H1 (cell line): ENCODE measurements around the gene PPA2. TPM values are rescaled to one million over a fixed set of nuclear protein-coding genes. Genes with fewer than 3 reads are reported as not detected.

Experiments
- CTCF ChIA-PET: fragments of 300-600 bp; sonication (Branson Sonifier 250); formaldehyde crosslinking; loops from one replicate; lab custom pipeline; 2021; ENCODE audit not compliant: partially characterized antibody; lab: Charles Lee
- POLR2A ChIA-PET: fragments of 300-600 bp; sonication (Branson Sonifier 250); formaldehyde crosslinking; loops from one replicate; lab custom pipeline; 2021; ENCODE audit warnings: inconsistent platforms; ENCODE audit not compliant: partially characterized antibody; lab: Charles Lee
- DNase-seq, 2 experiments: peaks; one replicate each; pipeline versions ENCODE4 v3.0.0 to v3.0.0-alpha.2; 2010 to 2022; ENCODE audit warnings: low spot score in 2 of 2, low read depth in 1 of 2, mixed read lengths in 1 of 2
- FAIRE-seq: peaks from 2 replicates; lab custom pipeline; 2011; peaks lifted over from hg19 to GRCh38; lab: Jason Lieb, UNC
- H2AFZ ChIP-seq: 2 replicates; pipeline ENCODE4 v1.8.1; 2012; ENCODE audit warnings: low read length, inconsistent platforms
- H2AK5ac ChIP-seq: 2 replicates; pipeline ENCODE4 v1.6.1; 2013; ENCODE audit warnings: low read depth, low read length
- H2BK120ac ChIP-seq: replicated peaks from 2 replicates; pipeline ENCODE3; 2013; ENCODE audit warnings: low read depth, low read length, inconsistent platforms
- H2BK12ac ChIP-seq: 2 replicates; pipeline ENCODE4 v1.6.1; 2013; ENCODE audit warnings: low read depth, low read length
- H2BK15ac ChIP-seq: 2 replicates; pipeline ENCODE4 v1.6.1; 2013; ENCODE audit warnings: low read length
- H2BK20ac ChIP-seq: 2 replicates; pipeline ENCODE4 v1.6.1; 2013; ENCODE audit warnings: low read length
- H2BK5ac ChIP-seq: 2 replicates; pipeline ENCODE4 v1.6.1; 2013; ENCODE audit warnings: low read depth, low read length
- H3K14ac ChIP-seq: 2 replicates; pipeline ENCODE4 v1.6.1; 2013; ENCODE audit warnings: inconsistent platforms; ENCODE audit not compliant: insufficient read length
- H3K18ac ChIP-seq: 2 replicates; pipeline ENCODE4 v1.6.1; 2013; ENCODE audit warnings: low read length; ENCODE audit errors: extremely low read depth
- H3K23ac ChIP-seq: 2 replicates; pipeline ENCODE4 v1.6.1; 2013; ENCODE audit warnings: inconsistent platforms; ENCODE audit not compliant: insufficient read length
- H3K23me2 ChIP-seq: 2 replicates; pipeline ENCODE4 v1.6.1; 2013; ENCODE audit warnings: low read depth, low read length
- H3K27ac ChIP-seq: 2 replicates; pipeline ENCODE4 v1.6.1; 2011; ENCODE audit warnings: low read depth, low read length, inconsistent platforms
- H3K27me3 ChIP-seq, 4 experiments: replicated peaks in 1 of 4; 1 replicate in 1 of 4; 2 replicates in 3 of 4; pipeline versions ENCODE4 v1.6.1 to v1.8.1; 2011 to 2013; ENCODE audit warnings: low read length in 3 of 4, mild to moderate bottlenecking in 3 of 4, inconsistent platforms in 2 of 4, mixed read lengths in 2 of 4, moderate library complexity in 1 of 4; ENCODE audit not compliant: control insufficient read depth in 3 of 4, insufficient read depth in 3 of 4; ENCODE audit errors: extremely low read depth in 1 of 4
- H3K36me3 ChIP-seq, 4 experiments: 2 replicates each; pipeline versions ENCODE4 v1.6.1 to v1.8.1; 2011 to 2013; ENCODE audit warnings: mild to moderate bottlenecking in 4 of 4, low read length in 3 of 4, moderate library complexity in 2 of 4, control low read depth in 1 of 4, inconsistent platforms in 1 of 4; ENCODE audit not compliant: insufficient read depth in 4 of 4, control insufficient read depth in 2 of 4
- H3K4ac ChIP-seq: replicated peaks from 2 replicates; pipeline ENCODE3; 2013; ENCODE audit warnings: low read length, low read depth, mixed read lengths, inconsistent platforms; ENCODE audit not compliant: insufficient read length
- H3K4me1 ChIP-seq, 4 experiments: replicated peaks in 1 of 4; 1 replicate in 1 of 4; 2 replicates in 3 of 4; pipeline versions ENCODE4 v1.6.1 to v1.8.1; 2011 to 2013; ENCODE audit warnings: low read length in 3 of 4, inconsistent platforms in 2 of 4, mixed read lengths in 1 of 4; ENCODE audit not compliant: insufficient read depth in 4 of 4, control insufficient read depth in 3 of 4
- H3K4me2 ChIP-seq, 2 experiments: 2 replicates each; pipeline versions ENCODE4 v1.6.1 to v1.8.1; 2011 to 2013; ENCODE audit warnings: low read depth in 2 of 2, low read length in 2 of 2, control low read depth in 1 of 2, inconsistent platforms in 1 of 2, mild to moderate bottlenecking in 1 of 2; ENCODE audit not compliant: insufficient read depth in 1 of 2
- H3K4me3 ChIP-seq, 4 experiments: fragments of 200-600, 300-600 bp in 1 of 4; sonication (generic), shearing (Covaris generic), sonication (Bioruptor Twin) in 1 of 4; 2 replicates each; pipeline versions ENCODE4 v1.5.1 to v1.8.1; 2011 to 2016; ENCODE audit warnings: low read length in 4 of 4, low read depth in 3 of 4, control low read depth in 2 of 4, inconsistent platforms in 2 of 4, mild to moderate bottlenecking in 2 of 4, mixed read lengths in 1 of 4, moderate library complexity in 1 of 4; ENCODE audit not compliant: insufficient read depth in 2 of 4; ENCODE audit errors: extremely low read depth in 1 of 4
- H3K56ac ChIP-seq: replicated peaks from 2 replicates; pipeline ENCODE3; 2013; ENCODE audit warnings: low read depth, mild to moderate bottlenecking, mixed read lengths, low read length, inconsistent platforms; ENCODE audit not compliant: insufficient read length
- H3K79me1 ChIP-seq: 2 replicates; pipeline ENCODE4 v1.6.1; 2013; ENCODE audit warnings: low read depth, low read length, control low read depth
- H3K79me2 ChIP-seq, 2 experiments: 2 replicates each; pipeline versions ENCODE4 v1.6.1 to v1.8.1; 2012 to 2013; ENCODE audit warnings: low read length in 2 of 2, mild to moderate bottlenecking in 2 of 2, inconsistent platforms in 1 of 2; ENCODE audit not compliant: insufficient read depth in 2 of 2, control insufficient read depth in 1 of 2
- H3K9ac ChIP-seq, 4 experiments: replicated peaks in 1 of 4; 1 replicate in 1 of 4; 2 replicates in 3 of 4; pipeline versions ENCODE4 v1.6.1 to v1.8.1; 2011 to 2013; ENCODE audit warnings: low read depth in 3 of 4, low read length in 3 of 4, control low read depth in 2 of 4, mild to moderate bottlenecking in 2 of 4, moderate library complexity in 2 of 4, inconsistent platforms in 1 of 4; ENCODE audit errors: extremely low read depth in 1 of 4
- H3K9me3 ChIP-seq, 2 experiments: 2 replicates each; pipeline versions ENCODE4 v1.6.1 to v1.8.1; 2012 to 2013; ENCODE audit warnings: mild to moderate bottlenecking in 2 of 2, moderate library complexity in 2 of 2, control low read depth in 1 of 2, inconsistent platforms in 1 of 2, low read depth in 1 of 2, low read length in 1 of 2, mixed read lengths in 1 of 2; ENCODE audit not compliant: insufficient read depth in 2 of 2
- H4K20me1 ChIP-seq, 2 experiments: replicated peaks in 1 of 2; 2 replicates each; pipeline versions ENCODE3 to v1.8.1; 2011 to 2013; ENCODE audit warnings: inconsistent platforms in 2 of 2, low read length in 2 of 2, mild to moderate bottlenecking in 1 of 2; ENCODE audit not compliant: insufficient read depth in 2 of 2, control insufficient read depth in 1 of 2
- H4K5ac ChIP-seq: 2 replicates; pipeline ENCODE4 v1.6.1; 2013; ENCODE audit warnings: low read length, low read depth, mixed read lengths, inconsistent platforms; ENCODE audit not compliant: insufficient read length
- H4K8ac ChIP-seq: 2 replicates; pipeline ENCODE4 v1.8.0; 2013; ENCODE audit warnings: mild to moderate bottlenecking, moderate library complexity, low read length, inconsistent platforms; ENCODE audit not compliant: insufficient read depth; ENCODE audit errors: extremely low read depth
- H4K91ac ChIP-seq: replicated peaks from 2 replicates; pipeline ENCODE3; 2013; ENCODE audit warnings: low read length, mixed read lengths, inconsistent platforms; ENCODE audit not compliant: insufficient read length
- CBX5 ChIP-seq: fragments of 300-800, 300-1000 bp; sonication (generic); IDR thresholded peaks from 2 replicates; pipeline ENCODE4 v1.7.1; 2016; ENCODE audit warnings: antibody characterized with exemption, low read length, low read depth
- CBX8 ChIP-seq: fragments of 300-800, 300-1000 bp; sonication (generic); IDR thresholded peaks from 2 replicates; pipeline ENCODE4 v1.7.1; 2016; ENCODE audit warnings: low read depth, low read length, borderline replicate concordance
- CHD1 ChIP-seq: IDR thresholded peaks from 2 replicates; pipeline ENCODE4 v1.6.1; 2012; ENCODE audit warnings: low read depth, low read length, improper control_type of control experiment
- CHD2 ChIP-seq: IDR thresholded peaks from 2 replicates; pipeline ENCODE4 v1.6.1; 2012; ENCODE audit warnings: low read length, improper control_type of control experiment
- E2F6 ChIP-seq: IDR thresholded peaks from 2 replicates; pipeline ENCODE4 v1.6.1; 2012; ENCODE audit warnings: inconsistent platforms
- EZH2 ChIP-seq: fragments of 200-600 bp; sonication (generic); IDR thresholded peaks from 2 replicates; pipeline ENCODE4 v1.7.1; 2012; ENCODE audit warnings: low read depth, mild to moderate bottlenecking, moderate library complexity, low read length, inconsistent platforms; ENCODE audit not compliant: severe bottlenecking
- FOSL1 ChIP-seq: IDR thresholded peaks from 2 replicates; pipeline ENCODE4 v1.6.1; 2011; ENCODE audit warnings: mild to moderate bottlenecking, low read depth, low read length, moderate library complexity; ENCODE audit not compliant: insufficient read depth
- HDAC2 ChIP-seq, 2 experiments: fragments of 300-600 bp in 1 of 2; sonication (generic) in 1 of 2; IDR thresholded peaks; 2 replicates each; pipeline ENCODE4 v1.6.1; 2011 to 2012; ENCODE audit warnings: low read depth in 2 of 2, low read length in 2 of 2, mild to moderate bottlenecking in 2 of 2, moderate library complexity in 2 of 2, borderline replicate concordance in 1 of 2, inconsistent platforms in 1 of 2
- HDAC6 ChIP-seq: IDR thresholded peaks from one replicate; pipeline ENCODE4 v1.7.1; 2012; ENCODE audit warnings: low read depth, mild to moderate bottlenecking, inconsistent platforms, low read length, moderate library complexity
- RBBP5 ChIP-seq: IDR thresholded peaks from 2 replicates; pipeline ENCODE4 v1.7.1; 2012; ENCODE audit warnings: low read depth, mild to moderate bottlenecking, inconsistent platforms, low read length, moderate library complexity, borderline replicate concordance
- SP4 ChIP-seq: IDR thresholded peaks from 2 replicates; pipeline ENCODE4 v1.6.1; 2012; ENCODE audit warnings: low read length, inconsistent platforms
- ZNF274 ChIP-seq: IDR thresholded peaks from 2 replicates; pipeline ENCODE4 v1.7.0; 2012; ENCODE audit warnings: low read length, borderline replicate concordance; ENCODE audit errors: extremely low read depth
- WGBS, 2 experiments: shearing (Covaris generic) in 1 of 2; methylation state at CpG; one replicate each; pipeline versions ENCODE4 v1.1.6 to v1.1.7; 2013 to 2015; ENCODE audit warnings: low lambda C conversion rate in 2 of 2, mixed read lengths in 2 of 2, inconsistent platforms in 1 of 2, low coverage in 1 of 2, missing lambda C conversion rate in 1 of 2; ENCODE audit not compliant: insufficient replicate concordance in 2 of 2, insufficient coverage in 1 of 2, insufficient read length in 1 of 2; ENCODE audit errors: extremely low coverage in 1 of 2, missing lambda C conversion rate in 1 of 2; 5-methylcytosine and 5-hydroxymethylcytosine counted together
- polyA plus RNA-seq, 7 experiments: library from polyadenylated mRNA; depleted of rRNA in 3 of 7; stranded (reverse) in 5 of 7; unstranded in 2 of 7; fragments of >200 nt in 5 of 7; fragments of 200-250 nt in 2 of 7; gene quantifications; 1 replicate in 5 of 7; 2 replicates in 1 of 7; 4 replicates in 1 of 7; pipeline versions ENCODE4 v1.2.1 to v1.2.3, GENCODE V29; 2011 to 2013; ENCODE audit warnings: missing spikeins in 2 of 7, mixed read lengths in 2 of 7
- total RNA-seq: library from RNA; stranded (reverse); fragmentation: NEBNext Ultra II Directional; extraction: Animal tissue kit (Norgen Biotek cat#: 25700); gene quantifications from 2 replicates; pipeline ENCODE4 v1.2.1, GENCODE V29; 2021

Gene PPA2
- total and polyA plus RNA-seq, 2 of the 8 experiments (the other 6 are each of a cell fraction or from before 2014, with no cell fraction given), result 24.9 to 62.7 TPM

- Histone ChIP-seq H2AFZ (no peak overlapping the region), H3K79me2 (peaks cover 0 to 13% of the 10 kb centered on the region in 2 experiments; a peak in 2 of 4 replicates), H3K4me1 (no peaks in the 10 kb centered on the region), H3K36me3 (peaks cover 0 to 9% (median 0%) of the 10 kb centered on the region in 4 experiments; a peak in 1 of 8 replicates), H3K9me3 (no peaks in the 10 kb centered on the region), H3K23me2 (no peaks in the 10 kb centered on the region), H3K27me3 (no peaks in the 10 kb centered on the region), H2BK15ac (no peak overlapping the region), H4K5ac (no peak overlapping the region), H2BK5ac (no peak overlapping the region), H3K27ac (no peak overlapping the region), H3K23ac (no peak overlapping the region), H2BK120ac (no peak overlapping the region), H3K18ac (no peak overlapping the region), H4K8ac (no peak overlapping the region), H3K4me2 (no peak overlapping the region), H3K4me3 (no peak overlapping the region), H2BK20ac (no peak overlapping the region), H3K79me1 (peaks cover 2% of the 10 kb centered on the region; the same call in 1 of the 2 replicates), H3K9ac (no peak overlapping the region), H3K56ac (no peak overlapping the region), H4K91ac (no peak overlapping the region), H2AK5ac (no peak overlapping the region), H2BK12ac (no peak overlapping the region), H3K4ac (no peak overlapping the region), H3K14ac (no peak overlapping the region), H4K20me1 (peaks cover 0 to 1% of the 10 kb centered on the region in 2 experiments)
- no peak for DNase-seq
- ChIA-PET POLR2A (interaction anchor here (1.6 to 2.1 kb wide), 2 partner anchors 12 to 95 kb away, joined by 3 to 15 read pairs; partner anchors contain the start of gene PPA2), CTCF (interaction anchor here (0.6 to 1.4 kb wide), 3 partner anchors 11 to 390 kb away, joined by 3 to 5 read pairs (median 4); no protein-coding TSS in a partner anchor)
- FAIRE-seq, result no peak
- WGBS, 2 experiments, result 87% methylated on average over 8 of the region's 8 CpGs; no CpG with 5 or more reads in 1 of the 2 experiments
- no peak for TF ChIP-seq E2F6
- TF ChIP-seq RBBP5, result no peak
- no peak for TF ChIP-seq SP4
- TF ChIP-seq FOSL1, result no peak
- TF ChIP-seq HDAC2 (IDR thresholded peaks at IDR 0.05; ENCODE audit: borderline replicate concordance in 1 of 2, low read depth in 2 of 2, low read length in 2 of 2), result no peak
- no peak for TF ChIP-seq CBX5
- no peak for TF ChIP-seq CHD1
- TF ChIP-seq CBX8, result no peak
- no peak for TF ChIP-seq HDAC6
- no peak for TF ChIP-seq ZNF274
- TF ChIP-seq EZH2, result no peak
- TF ChIP-seq CHD2, result no peak
These were observed 12.6 kb downstream of the PPA2 start for GRCh38 chr4:105461221-105461620.
